ENCODE data around the gene ZNF77.
"Not testable (repeated sequence)": the region's sequence is repeated elsewhere in the genome, so short reads cannot be mapped to it uniquely, and the experiment has no call there.

Gene ZNF77

GRCh38 chr19:2970201-2970835 lies 25.5 kb upstream of the ZNF77 start:
- no peaks in the 10 kb centered on the region for H3K36me3 ChIP-seq (ENCODE audit: control insufficient read depth, insufficient read depth, low read length)
- H3K4me1 ChIP-seq (ENCODE audit: control insufficient read depth, insufficient read depth, low read length, poor library complexity, severe bottlenecking), result no peaks in the 10 kb centered on the region
- WGBS, 2 experiments (ENCODE audit: insufficient coverage in 2 of 2), result 84 to 87% methylated on average over 8 to 9 of the region's 9 CpGs
- H3K9me3 ChIP-seq (ENCODE audit: control insufficient read depth, low read length), result no peaks in the 10 kb centered on the region
- H3K27ac ChIP-seq (ENCODE audit: low read depth, low read length, severe bottlenecking), result no peak overlapping the region
- no peak overlapping the region for H3K4me3 ChIP-seq (ENCODE audit: extremely low read depth, insufficient read depth, low read length, poor library complexity, severe bottlenecking)

DNA sequence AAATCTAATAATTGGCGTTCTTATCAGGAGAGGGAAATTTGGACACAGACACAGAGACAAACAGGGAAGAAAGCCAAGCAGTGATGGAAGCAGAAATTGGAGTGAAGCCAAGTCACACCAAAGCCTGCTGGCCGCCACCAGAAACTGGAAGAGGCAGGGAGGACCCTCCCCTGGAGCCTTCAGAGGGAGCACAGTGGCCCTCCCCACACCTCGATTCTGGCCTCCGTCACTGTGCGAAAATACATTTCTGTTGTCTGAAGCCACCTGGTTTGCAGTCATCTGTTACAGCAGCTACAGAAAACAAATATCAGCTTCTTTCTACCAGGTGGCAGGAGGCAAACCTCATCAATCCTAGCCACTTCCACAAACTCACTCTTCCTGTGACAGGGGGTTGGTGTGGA lies 24.3 kb upstream of the ZNF77 start:
- no peaks in the 10 kb centered on the region for H3K36me3 ChIP-seq (ENCODE audit: control insufficient read depth, insufficient read depth, low read length)
- H3K4me1 ChIP-seq (ENCODE audit: control insufficient read depth, insufficient read depth, low read length, poor library complexity, severe bottlenecking), result no peaks in the 10 kb centered on the region
- no peaks in the 10 kb centered on the region for H3K9me3 ChIP-seq (ENCODE audit: control insufficient read depth, low read length)
- H3K27ac ChIP-seq (ENCODE audit: low read depth, low read length, severe bottlenecking), result no peak overlapping the region
- WGBS, 2 experiments (ENCODE audit: insufficient coverage in 2 of 2), result 93% methylated on average over 5 of the region's 5 CpGs
- H3K4me3 ChIP-seq (ENCODE audit: extremely low read depth, insufficient read depth, low read length, poor library complexity, severe bottlenecking), result no peak overlapping the region

GRCh38 chr19:2967972-2968371 lies 23.2 kb upstream of the ZNF77 start:
- Histone ChIP-seq H3K9me3 (ENCODE audit: control insufficient read depth, low read length) (no peaks in the 10 kb centered on the region), H3K4me3 (ENCODE audit: extremely low read depth, insufficient read depth, low read length, poor library complexity, severe bottlenecking) (no peak overlapping the region), H3K27ac (ENCODE audit: low read depth, low read length, severe bottlenecking) (no peak overlapping the region), H3K4me1 (ENCODE audit: control insufficient read depth, insufficient read depth, low read length, poor library complexity, severe bottlenecking) (no peaks in the 10 kb centered on the region), H3K36me3 (ENCODE audit: control insufficient read depth, insufficient read depth, low read length) (no peaks in the 10 kb centered on the region)
- WGBS, 2 experiments (ENCODE audit: insufficient coverage in 2 of 2), result 83% methylated on average over 7 to 8 of the region's 8 CpGs

GRCh38 chr19:2964874-2965273 lies 20.1 kb upstream of the ZNF77 start:
- Histone ChIP-seq H3K9me3 (ENCODE audit: control insufficient read depth, low read length) (no peaks in the 10 kb centered on the region), H3K4me3 (ENCODE audit: extremely low read depth, insufficient read depth, low read length, poor library complexity, severe bottlenecking) (no peak overlapping the region), H3K27ac (ENCODE audit: low read depth, low read length, severe bottlenecking) (no peak overlapping the region), H3K36me3 (ENCODE audit: control insufficient read depth, insufficient read depth, low read length) (no peaks in the 10 kb centered on the region), H3K4me1 (ENCODE audit: control insufficient read depth, insufficient read depth, low read length, poor library complexity, severe bottlenecking) (no peaks in the 10 kb centered on the region)
- 88 to 95% methylated on average over 3 to 4 of the region's 5 CpGs for WGBS, 2 experiments (ENCODE audit: insufficient coverage in 2 of 2)

- H3K9me3 ChIP-seq (ENCODE audit: control insufficient read depth, low read length); H3K27ac ChIP-seq (ENCODE audit: low read depth, low read length, severe bottlenecking); H3K4me3 ChIP-seq (ENCODE audit: extremely low read depth, insufficient read depth, low read length, poor library complexity, severe bottlenecking); H3K4me1 ChIP-seq (ENCODE audit: control insufficient read depth, insufficient read depth, low read length, poor library complexity, severe bottlenecking); H3K36me3 ChIP-seq (ENCODE audit: control insufficient read depth, insufficient read depth, low read length): not testable (repeated sequence)
- 86% methylated on average over 6 to 9 of the region's 12 CpGs for WGBS, 2 experiments (ENCODE audit: insufficient coverage in 2 of 2)
These were observed 18.9 kb upstream of the ZNF77 start for GRCh38 chr19:2963631-2964030.

DNA sequence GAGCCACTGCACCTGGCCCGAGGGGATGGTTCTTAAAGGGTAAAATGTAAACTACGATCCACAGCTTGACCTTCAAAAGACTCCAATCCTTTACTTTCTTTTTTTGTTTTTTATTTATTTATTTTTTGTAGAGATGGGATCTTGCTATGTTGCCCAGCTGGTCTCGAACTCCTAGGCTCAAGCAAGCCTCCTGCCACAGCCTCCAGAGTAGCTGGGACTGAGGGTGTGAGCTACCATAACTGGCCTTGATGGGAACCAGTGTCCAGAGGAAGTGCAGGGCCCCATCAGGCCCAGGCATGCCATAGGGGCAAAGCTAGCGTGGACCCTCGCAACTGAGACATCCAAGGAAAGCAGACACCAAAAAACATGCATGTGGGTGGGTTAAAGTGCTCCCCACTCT lies 18.4 kb upstream of the ZNF77 start:
- Histone ChIP-seq H3K4me1 (ENCODE audit: control insufficient read depth, insufficient read depth, low read length, poor library complexity, severe bottlenecking) (no peaks in the 10 kb centered on the region), H3K36me3 (ENCODE audit: control insufficient read depth, insufficient read depth, low read length) (no peaks in the 10 kb centered on the region), H3K27ac (ENCODE audit: low read depth, low read length, severe bottlenecking) (no peak overlapping the region), H3K4me3 (ENCODE audit: extremely low read depth, insufficient read depth, low read length, poor library complexity, severe bottlenecking) (no peak overlapping the region), H3K9me3 (ENCODE audit: control insufficient read depth, low read length) (no peaks in the 10 kb centered on the region)
- 94 to 97% methylated on average over 2 to 3 of the region's 5 CpGs for WGBS, 2 experiments (ENCODE audit: insufficient coverage in 2 of 2)

GRCh38 chr19:2962018-2962670 lies 17.4 kb upstream of the ZNF77 start:
- 43 to 59% methylated on average over 11 to 14 of the region's 17 CpGs for WGBS, 2 experiments (ENCODE audit: insufficient coverage in 2 of 2)

GRCh38 chr19:2960120-2960519 lies 15.3 kb upstream of the ZNF77 start:
- Histone ChIP-seq H3K4me3 (ENCODE audit: extremely low read depth, insufficient read depth, low read length, poor library complexity, severe bottlenecking) (no peak overlapping the region), H3K36me3 (ENCODE audit: control insufficient read depth, insufficient read depth, low read length) (no peaks in the 10 kb centered on the region), H3K9me3 (ENCODE audit: control insufficient read depth, low read length) (no peaks in the 10 kb centered on the region), H3K4me1 (ENCODE audit: control insufficient read depth, insufficient read depth, low read length, poor library complexity, severe bottlenecking) (no peaks in the 10 kb centered on the region), H3K27ac (ENCODE audit: low read depth, low read length, severe bottlenecking) (no peak overlapping the region)
- 91 to 95% methylated on average over 9 to 12 of the region's 12 CpGs for WGBS, 2 experiments (ENCODE audit: insufficient coverage in 2 of 2)

More at GRCh38 chr19:2962018-2962670, 17.4 kb upstream of the ZNF77 start:
- Histone ChIP-seq H3K36me3 (ENCODE audit: control insufficient read depth, insufficient read depth, low read length) (no peaks in the 10 kb centered on the region), H3K4me3 (ENCODE audit: extremely low read depth, insufficient read depth, low read length, poor library complexity, severe bottlenecking) (no peak overlapping the region), H3K9me3 (ENCODE audit: control insufficient read depth, low read length) (no peaks in the 10 kb centered on the region), H3K27ac (ENCODE audit: low read depth, low read length, severe bottlenecking) (no peak overlapping the region), H3K4me1 (ENCODE audit: control insufficient read depth, insufficient read depth, low read length, poor library complexity, severe bottlenecking) (no peaks in the 10 kb centered on the region)

DNA sequence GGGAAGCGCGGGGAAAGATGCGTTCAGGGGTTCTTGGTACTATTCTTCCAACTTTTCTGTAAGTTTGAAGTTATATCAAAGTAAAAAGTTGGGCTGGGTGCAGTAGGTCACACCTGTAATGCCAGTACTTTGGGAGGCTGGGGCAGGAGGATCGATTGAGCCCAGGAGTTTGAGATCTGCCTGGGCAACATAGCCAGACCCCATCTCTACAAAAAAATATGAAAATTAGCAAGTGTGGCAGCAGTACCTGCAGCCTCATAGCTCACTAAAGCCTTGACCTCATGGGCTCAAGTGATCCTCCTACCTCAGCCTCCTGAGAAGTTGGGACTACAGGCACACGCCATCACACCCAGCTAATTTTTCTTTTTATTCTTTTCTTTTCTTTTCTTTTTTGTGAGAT lies 12.4 kb upstream of the ZNF77 start:
- Histone ChIP-seq H3K36me3 (ENCODE audit: control insufficient read depth, insufficient read depth, low read length) (no peaks in the 10 kb centered on the region), H3K4me1 (ENCODE audit: control insufficient read depth, insufficient read depth, low read length, poor library complexity, severe bottlenecking) (no peaks in the 10 kb centered on the region), H3K4me3 (ENCODE audit: extremely low read depth, insufficient read depth, low read length, poor library complexity, severe bottlenecking) (no peak overlapping the region), H3K27ac (ENCODE audit: low read depth, low read length, severe bottlenecking) (no peak overlapping the region), H3K9me3 (ENCODE audit: control insufficient read depth, low read length) (no peaks in the 10 kb centered on the region)
- WGBS, 2 experiments (ENCODE audit: insufficient coverage in 2 of 2), result 91 to 92% methylated on average over 3 to 4 of the region's 5 CpGs

GRCh38 chr19:2952953-2953481 lies 8.2 kb upstream of the ZNF77 start:
- WGBS, 2 experiments (ENCODE audit: insufficient coverage in 2 of 2), result 76 to 86% methylated on average over 7 of the region's 9 CpGs
- peaks cover 7% of the 10 kb centered on the region for H3K36me3 ChIP-seq (ENCODE audit: control insufficient read depth, insufficient read depth, low read length)
- no peak overlapping the region for H3K4me3 ChIP-seq (ENCODE audit: extremely low read depth, insufficient read depth, low read length, poor library complexity, severe bottlenecking)
- no peak overlapping the region for H3K27ac ChIP-seq (ENCODE audit: low read depth, low read length, severe bottlenecking)
- H3K9me3 ChIP-seq (ENCODE audit: control insufficient read depth, low read length), result no peaks in the 10 kb centered on the region
- H3K4me1 ChIP-seq (ENCODE audit: control insufficient read depth, insufficient read depth, low read length, poor library complexity, severe bottlenecking), result peaks cover 4% of the 10 kb centered on the region

Data from mesodermal cell (in vitro differentiated cells).